Vagina (tissue), 2 donors: ENCODE results near the gene LHPP. TPM values are rescaled to one million over a fixed set of nuclear protein-coding genes. Genes with fewer than 3 reads are reported as not detected.

Experiments used
- DNase-seq, 2 donors: peaks; one replicate each; pipeline ENCODE4 v3.0.0-alpha.2; 2017; ENCODE audit errors: extremely low spot score in 2 of 2
- H3K27ac ChIP-seq: fragments of 200-600 bp; sonication (generic); one replicate; pipeline ENCODE4 v1.5.1; 2019
- H3K27me3 ChIP-seq: fragments of 200-600 bp; sonication (generic); one replicate; pipeline ENCODE4 v1.5.1; 2019
- H3K36me3 ChIP-seq, 2 donors: fragments of 200-600 bp; sonication (generic); one replicate each; pipeline ENCODE4 v1.5.1; 2017 to 2019
- H3K4me1 ChIP-seq: fragments of 200-600 bp; sonication (generic); one replicate; pipeline ENCODE4 v1.5.1; 2019
- H3K4me3 ChIP-seq, 2 donors: fragments of 200-600 bp; sonication (generic); 1 replicate in 1 of 2; 2 replicates in 1 of 2; pipeline ENCODE4 v1.5.1; 2016 to 2019
- H3K9me3 ChIP-seq: fragments of 200-600 bp; sonication (generic); one replicate; pipeline ENCODE4 v1.5.1; 2019
- CTCF ChIP-seq, 3 experiments: fragments of 450-650 bp in 2 of 3; fragments of 200-600 bp in 1 of 3; sonication (generic) in 1 of 3; IDR thresholded peaks; one replicate each; pipeline ENCODE4 v1.5.1; 2017 to 2019; ENCODE audit warnings: antibody characterized with exemption in 3 of 3, mild to moderate bottlenecking in 2 of 3, moderate library complexity in 2 of 3
- POLR2A ChIP-seq, 2 donors: fragments of 450-650 bp; IDR thresholded peaks; one replicate each; pipeline ENCODE4 v1.6.1; 2017; ENCODE audit warnings: antibody characterized with exemption in 2 of 2, mild to moderate bottlenecking in 2 of 2, moderate library complexity in 2 of 2
- POLR2AphosphoS5 ChIP-seq, 2 donors: sonication (generic); formaldehyde crosslinking; IDR thresholded peaks; one replicate each; pipeline ENCODE4 v1.9.0; 2017; ENCODE audit warnings: antibody characterized with exemption in 2 of 2, mild to moderate bottlenecking in 2 of 2, low read depth in 1 of 2; ENCODE audit not compliant: insufficient read depth in 1 of 2
- intact Hi-C: fragments of 100-400 bp; cut with DNase I; formaldehyde crosslinking; loops from one replicate; pipeline ENCODE4 v1.15.1; 2023
- total RNA-seq: library from RNA; depleted of rRNA; stranded (reverse); fragments of >200 nt; gene quantifications from one replicate; pipeline ENCODE4 v1.2.3, GENCODE V29; 2016

Gene LHPP
- total RNA-seq, 1 donor from 2014 or later = 20.1 TPM

GRCh38 chr10:124509880-124510632 lies 48.4 kb downstream of the LHPP start:
- intact Hi-C loops = no loop called here
- Histone ChIP-seq H3K27me3 (no peaks in the 10 kb centered on the region), H3K4me3 (no peak overlapping the region), H3K36me3 (no peaks in the 10 kb centered on the region), H3K4me1 (no peaks in the 10 kb centered on the region), H3K27ac (no peak overlapping the region), H3K9me3 (no peaks in the 10 kb centered on the region)
- DNase-seq = no peak
- TF ChIP-seq POLR2AphosphoS5 (IDR thresholded peaks at IDR 0.05; ENCODE audit: insufficient read depth in 1 of 2, low read depth in 1 of 2) (no peak), POLR2A (IDR thresholded peaks at IDR 0.05) (no peak), CTCF (IDR thresholded peaks at IDR 0.05) (no peak)

GRCh38 chr10:124510759-124511158 lies 49.1 kb downstream of the LHPP start:
- TF ChIP-seq POLR2AphosphoS5 (IDR thresholded peaks at IDR 0.05; ENCODE audit: insufficient read depth in 1 of 2, low read depth in 1 of 2) (no peak), POLR2A (IDR thresholded peaks at IDR 0.05) (no peak), CTCF (IDR thresholded peaks at IDR 0.05) (no peak)

GRCh38 chr10:124511205-124512039 lies 49.8 kb downstream of the LHPP start:
- no peak for TF ChIP-seq POLR2AphosphoS5 (IDR thresholded peaks at IDR 0.05; ENCODE audit: insufficient read depth in 1 of 2, low read depth in 1 of 2)
- no peak for TF ChIP-seq CTCF (IDR thresholded peaks at IDR 0.05)
- TF ChIP-seq POLR2A (IDR thresholded peaks at IDR 0.05) = no peak
- no peak overlapping the region for H3K27ac ChIP-seq
- intact Hi-C loops = no loop called here
- no peaks in the 10 kb centered on the region for H3K27me3 ChIP-seq
- no peaks in the 10 kb centered on the region for H3K36me3 ChIP-seq
- no peak for DNase-seq
- no peaks in the 10 kb centered on the region for H3K9me3 ChIP-seq
- no peaks in the 10 kb centered on the region for H3K4me1 ChIP-seq
- no peak overlapping the region for H3K4me3 ChIP-seq

More at GRCh38 chr10:124510759-124511158, 49.1 kb downstream of the LHPP start:
- no peak overlapping the region for H3K4me3 ChIP-seq
- no peaks in the 10 kb centered on the region for H3K4me1 ChIP-seq
- H3K9me3 ChIP-seq = no peaks in the 10 kb centered on the region
- no peak for DNase-seq
- no peaks in the 10 kb centered on the region for H3K27me3 ChIP-seq
- intact Hi-C loops = no loop called here
- H3K27ac ChIP-seq = no peak overlapping the region
- H3K36me3 ChIP-seq = no peaks in the 10 kb centered on the region

- no peak for DNase-seq
Observed at GRCh38 chr10:124512040-124512428, 50.4 kb downstream of the LHPP start.

More at GRCh38 chr10:124512040-124512428, 50.4 kb downstream of the LHPP start:
- Histone ChIP-seq H3K4me1 (no peaks in the 10 kb centered on the region), H3K9me3 (no peaks in the 10 kb centered on the region), H3K27me3 (no peaks in the 10 kb centered on the region), H3K36me3 (no peaks in the 10 kb centered on the region), H3K4me3 (no peak overlapping the region), H3K27ac (no peak overlapping the region)
- intact Hi-C loops = no loop called here
- TF ChIP-seq POLR2A (IDR thresholded peaks at IDR 0.05) (no peak), POLR2AphosphoS5 (IDR thresholded peaks at IDR 0.05; ENCODE audit: insufficient read depth in 1 of 2, low read depth in 1 of 2) (no peak), CTCF (IDR thresholded peaks at IDR 0.05) (no peak)
